GM06990 (cell line): Measurements from ENCODE around the gene GRID1.

Source experiments
- DNase-seq: peaks from one replicate; pipeline ENCODE4 v3.0.0-alpha.2; 2011; ENCODE audit not compliant: insufficient read length; ENCODE audit errors: extremely low read depth
- H3K27me3 ChIP-seq: replicated peaks from 2 replicates; pipeline ENCODE4 v1.6.0; 2011; ENCODE audit warnings: low read length; ENCODE audit not compliant: control insufficient read depth, insufficient read depth
- H3K36me3 ChIP-seq: 2 replicates; pipeline ENCODE4 v1.5.1; 2011; ENCODE audit warnings: low read length; ENCODE audit not compliant: control insufficient read depth, insufficient read depth
- H3K4me3 ChIP-seq: replicated peaks from 2 replicates; pipeline ENCODE4 v1.5.1; 2011; ENCODE audit warnings: low read depth, mild to moderate bottlenecking, control low read depth, low read length
- TF ChIP-seq, protein P1 (sequence below): IDR thresholded peaks from 2 replicates; pipeline ENCODE4 v1.5.1; 2011; ENCODE audit warnings: low read length, control low read depth, mild to moderate bottlenecking, inconsistent platforms; ENCODE audit not compliant: insufficient read depth, poor library complexity, severe bottlenecking

Gene GRID1

DNA sequence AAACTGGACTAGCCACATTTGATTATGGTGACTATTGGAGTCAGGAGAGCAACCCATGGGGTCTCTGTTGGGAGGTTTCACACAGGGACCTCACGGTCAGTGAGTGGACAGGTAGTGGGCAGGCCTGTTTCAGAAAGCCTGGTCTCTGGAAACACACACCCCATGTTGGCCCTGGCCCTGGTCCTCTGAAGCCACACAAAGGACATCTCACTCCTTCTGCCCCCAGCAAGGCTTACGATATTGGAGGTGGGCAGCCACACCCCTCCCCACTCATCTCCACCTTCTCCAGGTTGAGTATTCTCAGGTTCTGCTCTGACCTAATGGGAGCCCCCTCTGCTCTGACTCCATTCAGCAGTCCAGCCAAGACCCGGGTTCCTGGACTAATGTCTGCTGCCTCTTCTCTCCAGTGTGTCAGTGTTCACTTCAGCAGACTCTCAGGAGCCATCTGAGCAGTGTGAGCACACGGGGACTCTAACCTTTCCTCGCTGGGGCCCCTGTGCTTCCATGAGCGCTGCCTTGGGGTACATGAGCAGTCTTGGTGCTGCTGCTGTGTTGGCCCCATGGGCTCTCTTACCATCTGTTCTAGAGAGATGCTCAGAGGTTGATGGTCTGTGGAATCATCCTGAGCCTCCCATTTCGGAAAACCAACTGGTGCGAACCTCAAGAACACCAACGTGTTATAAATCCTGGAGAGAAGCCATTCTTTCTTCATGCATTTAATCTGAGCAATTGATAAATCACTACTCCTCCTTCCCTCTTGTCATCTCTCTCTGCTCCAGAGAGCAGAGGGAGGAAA is 748.6 kb downstream of the GRID1 start:
- H3K36me3 ChIP-seq = no peaks in the 10 kb centered on the region
- TF ChIP-seq, protein P1, sequence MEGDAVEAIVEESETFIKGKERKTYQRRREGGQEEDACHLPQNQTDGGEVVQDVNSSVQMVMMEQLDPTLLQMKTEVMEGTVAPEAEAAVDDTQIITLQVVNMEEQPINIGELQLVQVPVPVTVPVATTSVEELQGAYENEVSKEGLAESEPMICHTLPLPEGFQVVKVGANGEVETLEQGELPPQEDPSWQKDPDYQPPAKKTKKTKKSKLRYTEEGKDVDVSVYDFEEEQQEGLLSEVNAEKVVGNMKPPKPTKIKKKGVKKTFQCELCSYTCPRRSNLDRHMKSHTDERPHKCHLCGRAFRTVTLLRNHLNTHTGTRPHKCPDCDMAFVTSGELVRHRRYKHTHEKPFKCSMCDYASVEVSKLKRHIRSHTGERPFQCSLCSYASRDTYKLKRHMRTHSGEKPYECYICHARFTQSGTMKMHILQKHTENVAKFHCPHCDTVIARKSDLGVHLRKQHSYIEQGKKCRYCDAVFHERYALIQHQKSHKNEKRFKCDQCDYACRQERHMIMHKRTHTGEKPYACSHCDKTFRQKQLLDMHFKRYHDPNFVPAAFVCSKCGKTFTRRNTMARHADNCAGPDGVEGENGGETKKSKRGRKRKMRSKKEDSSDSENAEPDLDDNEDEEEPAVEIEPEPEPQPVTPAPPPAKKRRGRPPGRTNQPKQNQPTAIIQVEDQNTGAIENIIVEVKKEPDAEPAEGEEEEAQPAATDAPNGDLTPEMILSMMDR = no peak
- no peaks in the 10 kb centered on the region for H3K27me3 ChIP-seq
- no peak overlapping the region for H3K4me3 ChIP-seq
- DNase-seq = no peak

DNA sequence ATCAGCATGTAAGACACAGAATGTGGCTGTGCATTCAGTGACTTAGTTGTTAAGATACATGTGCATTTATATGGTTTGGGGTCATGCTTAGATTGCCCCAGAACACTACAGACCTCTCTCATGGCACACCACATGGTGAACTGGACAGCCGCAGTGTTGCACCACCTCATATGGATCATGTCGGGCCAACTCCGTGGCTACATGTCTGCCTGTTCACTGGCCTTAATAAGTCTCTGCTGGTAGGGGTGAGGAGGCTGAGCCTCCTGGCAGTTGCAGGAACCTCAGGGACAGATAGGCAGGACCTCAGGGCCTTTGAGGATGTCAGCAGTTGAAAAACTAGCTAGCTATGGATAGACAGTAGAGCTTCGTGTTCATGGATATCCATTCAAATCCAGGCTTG is 751.0 kb downstream of the GRID1 start:
- DNase-seq = no peak
- Histone ChIP-seq H3K27me3 (no peaks in the 10 kb centered on the region), H3K4me3 (no peak overlapping the region), H3K36me3 (no peaks in the 10 kb centered on the region)
- TF ChIP-seq, protein P1 = no peak

DNA sequence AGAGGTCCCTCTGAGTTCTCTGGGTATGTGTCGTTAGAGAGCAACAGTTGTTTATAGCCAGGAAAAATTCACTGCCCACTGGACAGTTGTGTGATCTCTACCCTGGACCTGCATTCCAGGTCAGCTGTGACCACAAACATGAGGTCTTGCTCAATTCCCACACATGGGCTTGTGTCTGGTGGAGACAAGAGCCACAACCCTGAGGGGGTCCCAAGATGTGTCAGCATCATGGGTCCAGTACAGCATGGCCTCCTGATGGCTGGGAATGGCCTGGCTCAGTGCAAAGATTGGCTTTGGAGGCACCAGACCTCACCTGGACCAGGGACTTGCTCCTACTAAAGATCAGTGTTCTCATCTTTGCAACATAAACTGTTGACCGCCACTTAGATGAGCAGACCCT is 751.6 kb downstream of the GRID1 start:
- no peak for DNase-seq
- TF ChIP-seq, protein P1 = no peak
- H3K36me3 ChIP-seq = no peaks in the 10 kb centered on the region
- no peaks in the 10 kb centered on the region for H3K27me3 ChIP-seq
- H3K4me3 ChIP-seq = no peak overlapping the region

DNA sequence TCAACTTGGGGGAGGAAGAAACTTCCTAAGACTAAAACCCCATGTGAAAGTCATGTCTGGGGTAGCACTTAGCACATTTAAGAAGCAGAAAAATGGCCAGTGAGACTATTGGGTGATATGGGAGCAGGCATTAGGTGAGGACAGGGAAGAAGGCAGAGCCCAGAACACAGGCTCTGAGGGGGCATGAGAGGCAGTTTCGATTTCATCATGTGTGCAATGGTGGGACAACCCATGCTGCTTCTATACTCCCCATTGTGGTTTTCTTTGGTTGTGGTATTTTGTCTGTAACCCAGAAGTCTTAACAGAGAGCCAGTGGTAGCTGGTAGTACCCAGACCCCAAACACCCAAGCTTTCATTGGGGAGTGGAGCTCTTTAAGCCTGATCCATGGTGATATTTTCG is 752.0 kb downstream of the GRID1 start:
- TF ChIP-seq, protein P1 = no peak
- Histone ChIP-seq H3K27me3 (no peaks in the 10 kb centered on the region), H3K36me3 (no peaks in the 10 kb centered on the region), H3K4me3 (no peak overlapping the region)
- no peak for DNase-seq

DNA sequence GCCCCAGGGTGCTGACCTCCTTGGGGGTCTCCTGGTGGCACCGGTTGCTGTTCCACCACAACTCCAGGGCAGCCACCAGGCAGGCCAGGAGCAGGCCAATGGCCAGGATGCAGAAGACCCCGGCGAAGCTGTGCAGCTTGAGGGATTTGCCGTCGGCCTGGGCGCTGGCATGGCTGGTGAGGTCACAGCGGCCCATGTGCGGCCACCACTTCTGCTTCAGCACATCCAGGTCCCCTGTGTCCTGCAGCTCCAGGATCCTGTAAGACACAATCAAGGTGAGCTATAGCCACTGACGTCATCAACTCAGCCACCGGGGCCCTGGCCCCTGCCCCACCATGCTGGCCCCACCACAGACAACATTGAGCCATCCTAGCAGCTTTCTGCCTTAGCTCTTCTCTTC is 753.2 kb downstream of the GRID1 start:
- Histone ChIP-seq H3K4me3 (no peak overlapping the region), H3K36me3 (no peaks in the 10 kb centered on the region), H3K27me3 (no peaks in the 10 kb centered on the region)
- TF ChIP-seq, protein P1 = no peak
- DNase-seq = no peak
